T-helper 1 cell treated with Interleukin-12 subunit alpha and Interleukin-12 subunit beta and Interleukin-4 antibody, amounts not matched to agents 30 μg/mL and 1 μg/mL, for 36 hours (primary cell): Measurements from ENCODE around the gene CERS3.

Experiments
- H3K27ac Mint-ChIP-seq: one replicate; pipeline ENCODE4 v1.8.0; 2021; ENCODE audit warnings: mild to moderate bottlenecking, mixed read lengths
- H3K27me3 Mint-ChIP-seq: one replicate; pipeline ENCODE4 v1.8.0; 2021; ENCODE audit warnings: low read depth, mixed read lengths
- H3K36me3 Mint-ChIP-seq: one replicate; pipeline ENCODE4 v1.8.0; 2021; ENCODE audit warnings: low read depth, mixed read lengths
- H3K4me1 Mint-ChIP-seq: one replicate; pipeline ENCODE4 v1.8.0; 2021; ENCODE audit warnings: low read depth, mixed read lengths
- H3K4me3 Mint-ChIP-seq: one replicate; pipeline ENCODE4 v1.8.0; 2021; ENCODE audit warnings: mild to moderate bottlenecking, moderate library complexity, mixed read lengths
- H3K9me3 Mint-ChIP-seq: one replicate; pipeline ENCODE4 v1.8.0; 2021; ENCODE audit warnings: mixed read lengths

Gene CERS3

DNA sequence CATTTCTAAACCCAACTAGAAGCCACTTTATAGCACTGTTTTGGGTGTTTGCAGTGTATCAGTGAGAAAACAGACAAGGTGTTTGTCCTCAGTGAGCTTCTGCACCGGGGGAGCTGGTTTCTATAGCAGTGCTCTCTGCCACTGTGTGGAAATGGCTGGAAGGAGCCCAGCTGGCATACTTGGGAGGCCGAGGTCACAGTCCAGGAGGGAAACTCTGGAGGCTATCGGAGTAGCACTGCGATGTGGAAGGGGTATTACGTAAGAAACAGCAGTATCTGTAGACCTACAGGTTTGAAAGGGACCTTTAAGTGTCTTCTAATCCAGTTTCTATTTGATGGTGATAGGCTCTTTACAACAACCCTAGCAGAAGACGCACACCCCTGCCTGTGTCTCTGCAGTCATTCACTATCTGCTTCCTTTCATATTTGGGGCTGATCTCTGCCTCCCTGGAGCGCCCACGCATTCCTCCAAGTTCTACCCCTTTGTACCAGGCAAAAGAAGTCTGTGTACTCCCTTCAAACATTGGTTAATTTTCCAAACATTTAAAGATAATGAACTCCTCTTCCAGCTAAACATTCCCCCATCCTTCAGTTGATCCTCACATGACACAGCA lies 99.5 kb downstream of the CERS3 start:
- H3K9me3 Mint-ChIP-seq: peaks cover 14% of the 10 kb centered on the region

DNA sequence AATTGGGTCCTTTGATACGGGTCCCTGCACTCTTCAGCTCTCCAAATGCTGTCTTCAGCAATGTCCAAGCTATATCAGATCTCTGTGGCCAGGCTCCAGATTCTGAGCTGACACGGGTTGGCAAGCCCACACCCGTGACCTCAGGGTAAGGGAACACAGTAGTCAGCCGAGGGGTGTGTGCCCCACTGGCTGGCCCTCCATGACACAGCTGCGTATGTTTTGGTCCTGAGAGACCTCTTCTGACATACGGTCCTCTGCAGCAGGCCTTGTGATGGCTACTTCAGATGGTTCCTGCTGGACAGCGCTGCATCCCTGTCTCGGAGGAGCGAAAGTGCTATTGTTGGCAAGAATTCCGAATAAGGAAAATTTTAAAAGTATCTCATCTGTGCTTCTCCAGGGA lies 101.8 kb downstream of the CERS3 start:
- no peaks in the 10 kb centered on the region for H3K4me1 Mint-ChIP-seq
- H3K4me3 Mint-ChIP-seq: no peak overlapping the region
- H3K27me3 Mint-ChIP-seq: no peaks in the 10 kb centered on the region
- H3K27ac Mint-ChIP-seq: no peak overlapping the region
- H3K36me3 Mint-ChIP-seq: no peaks in the 10 kb centered on the region
- peaks cover 24% of the 10 kb centered on the region for H3K9me3 Mint-ChIP-seq

More for the DNA sequence above, 99.5 kb downstream of the CERS3 start:
- H3K36me3 Mint-ChIP-seq: peaks cover 2% of the 10 kb centered on the region
- no peaks in the 10 kb centered on the region for H3K27me3 Mint-ChIP-seq
- H3K4me1 Mint-ChIP-seq: peaks cover 3% of the 10 kb centered on the region
- H3K27ac Mint-ChIP-seq: no peak overlapping the region
- H3K4me3 Mint-ChIP-seq: no peak overlapping the region

DNA sequence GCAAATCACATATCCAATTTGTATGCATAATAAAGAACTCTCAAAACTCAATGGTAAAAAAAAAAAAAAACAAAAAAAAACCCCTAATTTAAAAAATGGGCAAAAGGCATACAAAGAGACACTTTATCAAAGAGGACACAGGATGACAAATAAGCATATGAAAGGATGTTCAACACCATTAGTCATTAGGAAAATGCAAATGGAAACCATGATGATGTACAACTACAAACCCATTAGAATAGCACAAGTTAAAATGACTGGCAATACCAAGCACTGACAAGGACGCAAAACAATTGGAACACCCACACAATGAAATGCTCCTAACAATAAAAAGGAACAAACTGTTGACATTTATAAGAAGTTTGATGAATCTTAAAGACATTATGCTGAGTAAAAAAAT lies 123.6 kb downstream of the CERS3 start:
- Mint-ChIP-seq H3K4me1 (no peaks in the 10 kb centered on the region), H3K27ac (no peak overlapping the region), H3K27me3 (peaks cover 9% of the 10 kb centered on the region), H3K9me3 (peaks cover 10% of the 10 kb centered on the region), H3K4me3 (no peak overlapping the region), H3K36me3 (no peaks in the 10 kb centered on the region)

DNA sequence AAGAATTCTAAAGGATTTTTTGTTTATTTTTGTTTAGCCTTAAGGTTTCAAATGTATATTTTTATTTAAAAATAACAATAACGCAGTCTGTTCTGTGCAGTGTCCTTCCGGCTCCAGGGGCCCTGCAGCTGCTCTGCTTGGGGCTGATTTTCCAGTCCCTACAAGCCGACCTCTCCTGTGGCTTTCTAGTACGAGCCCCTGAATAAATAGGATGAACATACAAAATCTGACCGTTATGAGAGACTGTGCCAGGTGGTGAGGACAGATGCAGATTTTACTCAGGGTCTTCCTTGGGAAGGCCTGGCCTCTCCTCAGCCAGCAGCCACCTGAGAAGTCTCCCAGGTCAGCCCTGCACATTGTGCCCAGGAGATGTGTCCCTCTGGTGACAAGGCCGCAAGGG lies 127.8 kb downstream of the CERS3 start:
- H3K27me3 Mint-ChIP-seq: peaks cover 9% of the 10 kb centered on the region
- H3K4me3 Mint-ChIP-seq: no peak overlapping the region
- H3K4me1 Mint-ChIP-seq: no peaks in the 10 kb centered on the region
- no peaks in the 10 kb centered on the region for H3K9me3 Mint-ChIP-seq
- no peaks in the 10 kb centered on the region for H3K36me3 Mint-ChIP-seq
- no peak overlapping the region for H3K27ac Mint-ChIP-seq

DNA sequence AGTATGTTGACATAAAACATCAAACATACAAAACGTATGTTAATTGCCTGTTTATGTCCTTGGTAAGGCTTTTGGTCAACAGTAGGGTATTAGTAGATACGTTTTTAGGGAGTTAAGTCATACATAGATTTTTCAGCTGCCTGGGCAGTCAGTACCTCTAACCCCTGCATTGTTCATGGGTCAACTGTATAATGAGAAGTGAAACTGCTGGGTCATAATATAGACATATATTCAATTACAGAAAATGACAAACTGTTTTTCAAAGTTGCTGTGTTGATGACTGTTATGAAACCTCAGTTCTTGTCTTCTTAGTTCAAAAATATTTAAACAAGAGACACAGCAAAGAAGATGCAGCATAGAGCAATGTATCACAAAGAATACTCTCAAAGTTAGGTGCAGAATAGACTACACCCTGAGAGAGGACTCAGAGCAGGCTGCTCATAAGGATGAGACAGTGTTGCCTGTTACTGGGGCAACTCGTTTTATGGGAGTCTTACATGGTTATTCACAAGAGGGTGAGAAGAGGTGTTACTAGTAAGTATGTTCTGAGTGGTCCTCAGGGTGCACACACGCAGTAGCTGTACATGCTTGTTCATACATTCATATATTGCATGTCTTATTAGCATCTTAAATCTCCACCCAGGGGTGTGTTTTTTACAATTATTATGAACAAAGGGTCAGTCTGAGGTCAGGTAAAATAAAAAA lies 133.9 kb downstream of the CERS3 start:
- Mint-ChIP-seq H3K27ac (no peak overlapping the region), H3K9me3 (no peaks in the 10 kb centered on the region), H3K36me3 (no peaks in the 10 kb centered on the region), H3K27me3 (peaks cover 4% of the 10 kb centered on the region), H3K4me3 (no peak overlapping the region), H3K4me1 (no peaks in the 10 kb centered on the region)

DNA sequence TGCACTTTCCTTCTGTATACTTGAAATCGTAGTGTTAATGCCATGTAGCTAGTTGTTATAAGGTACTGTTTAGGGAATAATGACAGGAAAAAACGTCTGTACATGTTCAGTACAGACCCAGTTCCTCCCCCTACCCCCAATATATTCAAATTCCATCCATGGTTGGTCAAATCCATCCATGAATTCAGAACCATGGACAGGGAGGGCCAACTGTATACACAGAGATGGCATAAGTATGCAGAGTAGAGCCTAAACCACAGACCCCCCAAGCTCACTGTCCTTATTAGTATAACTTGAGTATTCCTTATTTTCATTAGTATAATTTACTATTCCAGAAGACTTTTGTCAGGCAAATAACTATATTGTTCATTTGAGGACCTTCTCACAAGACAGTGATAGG lies 135.7 kb downstream of the CERS3 start:
- Mint-ChIP-seq H3K9me3 (peaks cover 5% of the 10 kb centered on the region), H3K27ac (no peak overlapping the region), H3K36me3 (no peaks in the 10 kb centered on the region), H3K4me1 (no peaks in the 10 kb centered on the region), H3K4me3 (no peak overlapping the region), H3K27me3 (peaks cover 8% of the 10 kb centered on the region)

DNA sequence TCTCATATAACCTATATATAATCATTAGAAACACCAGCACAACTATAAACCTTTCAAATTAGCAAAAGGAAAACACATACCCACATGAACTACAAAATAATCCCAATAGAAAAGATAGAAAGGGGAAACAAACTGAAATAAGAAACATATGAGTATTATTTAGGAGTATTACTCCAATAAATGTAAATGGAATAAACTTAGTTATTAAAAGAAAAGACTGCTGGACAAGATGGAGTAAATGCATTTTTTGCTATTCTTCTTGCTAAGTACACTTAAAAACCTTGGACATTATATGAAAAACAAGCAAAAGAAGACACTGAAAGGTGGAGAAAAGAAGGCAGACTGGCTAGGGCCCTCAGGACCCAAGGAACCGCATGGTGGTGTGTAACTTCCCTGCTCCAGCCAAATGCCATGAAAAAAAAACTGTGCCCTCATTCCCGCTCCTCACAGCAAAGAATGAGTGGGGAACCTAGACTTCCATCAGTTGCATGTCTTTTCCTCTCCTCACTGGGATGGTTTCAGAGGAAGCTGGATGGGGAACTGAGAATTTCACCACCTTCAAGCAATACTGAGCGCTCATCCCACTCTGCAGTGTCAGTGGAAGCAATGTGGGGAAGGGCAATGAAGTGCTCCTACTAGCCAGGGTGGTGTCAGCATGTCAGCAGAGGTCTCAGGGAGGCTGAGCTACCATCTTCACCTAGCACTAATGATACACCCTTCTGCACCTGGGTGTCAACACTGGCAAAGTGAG lies 143.3 kb downstream of the CERS3 start:
- Mint-ChIP-seq H3K4me1 (no peaks in the 10 kb centered on the region), H3K27me3 (peaks cover 7% of the 10 kb centered on the region), H3K4me3 (no peak overlapping the region), H3K9me3 (peaks cover 22% of the 10 kb centered on the region), H3K36me3 (no peaks in the 10 kb centered on the region), H3K27ac (no peak overlapping the region)

DNA sequence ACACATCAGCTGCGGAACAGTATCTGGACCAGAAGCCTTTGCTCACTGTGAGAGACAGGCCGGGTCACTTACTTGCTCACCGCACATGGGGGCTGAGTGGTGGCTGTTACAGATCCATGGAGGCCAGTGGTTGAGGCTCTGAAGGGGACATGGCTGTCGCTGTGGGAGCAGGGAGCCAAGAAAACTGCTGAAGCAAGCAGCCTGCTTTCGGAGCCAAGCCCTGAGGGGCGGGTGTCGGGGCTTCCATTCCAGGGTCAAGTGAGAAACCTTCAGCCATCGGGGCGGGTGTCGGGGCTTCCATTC lies 144.7 kb downstream of the CERS3 start:
- Mint-ChIP-seq H3K36me3 (no peaks in the 10 kb centered on the region), H3K4me3 (no peak overlapping the region), H3K9me3 (peaks cover 22% of the 10 kb centered on the region), H3K27me3 (peaks cover 3% of the 10 kb centered on the region), H3K27ac (no peak overlapping the region), H3K4me1 (no peaks in the 10 kb centered on the region)

DNA sequence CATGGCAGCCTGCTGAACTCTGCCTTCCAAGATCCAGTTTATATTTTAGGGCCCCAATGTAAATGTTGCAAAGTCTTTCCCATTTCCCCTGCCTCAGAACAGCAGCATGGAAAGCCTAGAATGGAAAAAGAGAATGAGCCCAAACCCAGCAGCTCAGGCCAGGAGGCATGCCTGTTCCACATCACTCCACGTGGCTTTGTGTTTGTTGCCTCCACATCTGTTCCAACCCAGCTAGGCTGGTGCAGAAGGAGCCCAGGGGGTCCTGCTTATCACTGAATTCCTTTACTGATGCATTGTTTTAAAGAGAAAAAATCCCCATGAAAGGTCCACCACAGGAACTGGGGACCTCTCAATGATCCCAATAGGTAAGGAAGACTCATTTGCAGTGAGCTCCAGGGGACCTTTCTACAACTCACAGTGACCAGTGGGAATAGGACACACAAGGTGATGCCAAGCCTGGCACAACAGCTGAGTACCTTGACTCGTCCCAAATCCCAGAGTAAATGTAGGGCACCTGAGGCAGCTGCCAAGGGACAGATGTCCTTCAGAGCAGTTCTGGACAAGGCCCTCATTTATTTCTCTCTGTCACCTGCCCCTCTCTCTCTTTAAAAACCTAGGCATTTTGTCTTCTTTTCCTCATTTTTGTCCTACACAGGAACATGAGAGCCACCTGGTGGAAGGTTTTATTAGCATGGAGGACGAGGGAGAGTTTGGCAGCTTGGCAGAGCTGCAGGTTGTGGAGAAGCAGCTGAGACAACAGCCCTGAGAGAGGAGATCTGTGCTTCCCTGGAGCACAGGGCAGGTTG lies 145.2 kb downstream of the CERS3 start:
- H3K36me3 Mint-ChIP-seq: no peaks in the 10 kb centered on the region
- peaks cover 19% of the 10 kb centered on the region for H3K9me3 Mint-ChIP-seq
- H3K4me1 Mint-ChIP-seq: no peaks in the 10 kb centered on the region
- H3K27ac Mint-ChIP-seq: no peak overlapping the region
- H3K4me3 Mint-ChIP-seq: no peak overlapping the region
- H3K27me3 Mint-ChIP-seq: peaks cover 3% of the 10 kb centered on the region

DNA sequence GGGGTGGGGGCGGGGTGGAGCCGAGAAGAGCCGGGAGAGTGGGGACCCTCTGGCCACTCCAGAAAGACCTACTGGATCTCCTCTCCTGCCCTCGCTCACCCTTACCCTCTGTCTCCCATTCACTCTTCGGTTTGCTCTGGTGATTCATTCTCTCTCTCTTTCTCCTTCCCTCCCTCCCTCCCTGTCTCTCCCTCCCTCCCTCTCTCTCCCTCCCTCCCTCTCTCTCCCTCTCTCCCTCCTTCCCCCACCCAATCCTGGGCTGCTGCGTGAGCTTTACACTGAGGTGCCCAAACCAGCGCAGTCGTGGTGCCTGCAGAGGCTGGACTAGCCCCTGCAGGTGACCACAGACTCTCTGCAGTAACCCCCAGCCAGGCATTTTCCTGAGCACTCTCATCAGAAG lies 154.8 kb downstream of the CERS3 start:
- Mint-ChIP-seq H3K9me3 (peaks cover 17% of the 10 kb centered on the region), H3K4me1 (no peaks in the 10 kb centered on the region), H3K27me3 (peaks cover 45% of the 10 kb centered on the region), H3K36me3 (peaks cover 4% of the 10 kb centered on the region), H3K27ac (no peak overlapping the region), H3K4me3 (no peak overlapping the region)

DNA sequence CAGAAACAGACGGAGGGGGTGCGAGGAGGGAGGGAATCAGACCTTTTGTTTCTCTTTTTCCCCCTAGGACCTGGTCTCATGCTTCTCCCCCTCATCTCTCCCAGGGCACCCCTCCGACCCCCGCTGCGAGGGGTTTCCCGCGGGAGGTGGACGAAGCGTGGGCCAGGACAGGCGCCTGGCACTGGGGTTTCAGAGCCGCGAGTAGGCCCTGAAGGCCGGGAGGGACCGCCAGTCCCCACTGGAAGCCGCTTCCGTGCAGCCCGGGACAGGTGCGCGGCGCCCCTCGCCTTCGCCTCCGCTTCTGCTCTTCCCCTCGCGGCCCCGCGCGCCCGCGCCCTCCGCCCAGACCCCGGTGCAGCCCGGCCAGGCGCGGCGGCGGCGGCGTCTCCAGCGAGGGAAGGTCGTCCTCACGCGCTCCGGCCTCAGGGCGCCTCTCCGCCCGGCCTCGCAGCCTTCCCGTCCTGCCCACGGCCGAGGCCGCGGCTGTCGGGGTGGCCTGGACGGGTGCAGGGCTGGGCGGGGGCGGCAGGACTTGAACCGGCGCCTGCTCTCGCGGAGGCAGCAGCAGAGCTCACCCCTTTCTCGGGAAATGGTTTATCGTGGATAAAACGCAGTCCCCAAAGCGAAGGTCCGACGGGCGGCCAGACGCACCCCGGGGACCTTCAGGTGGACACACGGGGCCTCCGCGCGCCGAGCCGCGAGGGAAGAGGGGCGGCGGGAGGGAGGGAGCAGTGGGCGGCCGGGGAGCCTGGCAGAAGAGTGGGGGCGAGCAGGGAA lies 155.4 kb downstream of the CERS3 start:
- peaks cover 46% of the 10 kb centered on the region for H3K27me3 Mint-ChIP-seq
- no peak overlapping the region for H3K27ac Mint-ChIP-seq
- peaks cover 4% of the 10 kb centered on the region for H3K36me3 Mint-ChIP-seq
- H3K4me1 Mint-ChIP-seq: no peaks in the 10 kb centered on the region
- H3K9me3 Mint-ChIP-seq: peaks cover 17% of the 10 kb centered on the region
- H3K4me3 Mint-ChIP-seq: no peak overlapping the region

DNA sequence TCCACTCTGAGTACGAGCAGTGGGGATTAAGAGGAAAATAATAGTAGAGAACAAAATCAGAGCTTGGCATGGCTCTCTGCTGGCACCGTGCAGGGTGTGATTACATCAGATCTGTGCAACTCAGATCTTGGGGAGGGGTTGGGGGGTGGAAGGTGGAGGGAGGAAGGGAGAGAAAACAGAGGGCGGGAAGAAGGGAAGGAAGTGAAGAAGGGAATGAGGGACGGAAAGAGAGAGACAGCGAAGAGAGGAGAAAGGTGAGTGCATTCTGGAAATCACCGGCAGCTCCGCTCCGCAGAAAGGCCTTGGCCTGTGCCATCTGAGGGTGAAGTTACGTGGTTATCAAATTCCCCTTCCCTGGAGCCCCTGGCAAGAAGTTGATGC lies 156.0 kb downstream of the CERS3 start:
- Mint-ChIP-seq H3K4me1 (no peaks in the 10 kb centered on the region), H3K36me3 (peaks cover 4% of the 10 kb centered on the region), H3K9me3 (peaks cover 17% of the 10 kb centered on the region), H3K4me3 (no peak overlapping the region), H3K27me3 (peaks cover 48% of the 10 kb centered on the region), H3K27ac (no peak overlapping the region)

DNA sequence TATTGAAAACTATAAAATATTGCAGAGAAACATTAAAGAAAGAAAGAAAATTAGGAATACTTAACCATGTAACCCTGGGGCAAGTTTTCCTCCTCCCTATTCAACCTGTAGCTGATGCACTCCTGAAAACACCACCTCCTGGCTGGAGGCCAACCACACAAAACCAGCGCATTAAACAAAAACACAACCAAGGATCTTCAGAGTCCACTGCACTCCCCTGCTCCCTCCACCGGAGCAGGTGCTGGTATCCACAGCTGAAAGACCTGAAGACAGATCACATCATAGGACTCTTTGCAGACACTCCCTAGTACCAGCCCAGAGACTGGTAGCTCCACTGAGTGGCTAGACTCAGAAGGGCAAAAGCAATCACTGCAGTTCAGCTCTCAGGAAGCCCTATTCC lies 173.4 kb downstream of the CERS3 start:
- Mint-ChIP-seq H3K4me3 (no peak overlapping the region), H3K4me1 (peaks cover 1% of the 10 kb centered on the region), H3K27ac (no peak overlapping the region), H3K9me3 (no peaks in the 10 kb centered on the region), H3K36me3 (no peaks in the 10 kb centered on the region), H3K27me3 (peaks cover 53% of the 10 kb centered on the region)

DNA sequence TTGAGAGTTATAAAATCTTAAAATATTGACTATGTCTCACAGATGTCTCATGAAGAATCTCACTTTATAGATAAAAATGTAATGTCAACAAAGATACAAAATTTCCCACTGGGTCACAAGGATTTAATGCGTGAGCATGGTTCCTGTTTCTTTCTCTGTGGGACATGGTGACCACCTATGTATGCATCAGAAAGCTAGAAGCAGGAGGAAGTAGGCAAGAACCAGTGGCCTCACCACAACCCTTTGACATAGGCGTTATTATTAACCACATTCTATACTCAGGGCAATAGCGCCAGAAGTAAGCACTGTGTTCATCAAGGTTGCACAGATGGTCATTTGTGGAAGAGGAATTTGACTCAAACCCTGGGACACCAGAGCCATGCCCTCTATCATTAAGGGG lies 175.3 kb downstream of the CERS3 start:
- Mint-ChIP-seq H3K27me3 (peaks cover 37% of the 10 kb centered on the region), H3K9me3 (no peaks in the 10 kb centered on the region), H3K36me3 (no peaks in the 10 kb centered on the region), H3K27ac (no peak overlapping the region), H3K4me3 (no peak overlapping the region), H3K4me1 (peaks cover 4% of the 10 kb centered on the region)
